Neuronal stem cell (in vitro differentiated cells): ENCODE data around the gene RIN3.

ENCODE experiments used
- DNase-seq: peaks from one replicate; pipeline ENCODE4 v3.0.0-alpha.2; 2013; ENCODE audit warnings: low spot score
- H2AFZ ChIP-seq: one replicate; pipeline ENCODE4 v1.6.1; 2013; ENCODE audit warnings: mild to moderate bottlenecking, low read length, inconsistent platforms
- H2AK5ac ChIP-seq: 2 replicates; pipeline ENCODE4 v1.6.1; 2013; ENCODE audit warnings: low read depth, mild to moderate bottlenecking, inconsistent platforms, low read length, moderate library complexity, mixed read lengths
- H2BK120ac ChIP-seq: 2 replicates; pipeline ENCODE4 v1.6.1; 2013; ENCODE audit warnings: low read depth, mild to moderate bottlenecking, inconsistent platforms, low read length, moderate library complexity, mixed read lengths
- H2BK12ac ChIP-seq: one replicate; pipeline ENCODE4 v1.6.1; 2013; ENCODE audit warnings: low read length, inconsistent platforms
- H2BK15ac ChIP-seq: 2 replicates; pipeline ENCODE4 v1.6.1; 2013; ENCODE audit warnings: mild to moderate bottlenecking, low read length, inconsistent platforms, mixed read lengths
- H2BK5ac ChIP-seq: one replicate; pipeline ENCODE4 v1.6.1; 2013; ENCODE audit warnings: inconsistent platforms, mild to moderate bottlenecking, low read length, moderate library complexity
- H3K14ac ChIP-seq: one replicate; pipeline ENCODE4 v1.6.1; 2013; ENCODE audit warnings: low read length, inconsistent platforms
- H3K18ac ChIP-seq: 2 replicates; pipeline ENCODE4 v1.6.1; 2013; ENCODE audit warnings: low read length, inconsistent platforms
- H3K23ac ChIP-seq: 2 replicates; pipeline ENCODE4 v1.6.1; 2013; ENCODE audit warnings: low read depth, mild to moderate bottlenecking, mixed read lengths, low read length, inconsistent platforms; ENCODE audit not compliant: poor library complexity
- H3K27ac ChIP-seq: replicated peaks from 3 replicates; pipeline ENCODE4 v1.5.1; 2013; ENCODE audit warnings: low read length, inconsistent platforms
- H3K27me3 ChIP-seq, 3 experiments: 2 replicates each; pipeline ENCODE4 v1.6.1; 2013; ENCODE audit warnings: low read length in 3 of 3, mild to moderate bottlenecking in 2 of 3, inconsistent platforms in 1 of 3, low read depth in 1 of 3, mixed read lengths in 1 of 3, moderate library complexity in 1 of 3; ENCODE audit not compliant: control insufficient read depth in 3 of 3, insufficient read depth in 3 of 3
- H3K36me3 ChIP-seq, 2 donors: replicated peaks in 1 of 2; 2 replicates each; pipeline ENCODE4 v1.6.1; 2013; ENCODE audit warnings: low read length in 2 of 2; ENCODE audit not compliant: control insufficient read depth in 2 of 2, insufficient read depth in 2 of 2
- H3K4ac ChIP-seq: 2 replicates; pipeline ENCODE4 v1.6.1; 2013; ENCODE audit warnings: inconsistent platforms, mild to moderate bottlenecking, low read length, moderate library complexity
- H3K4me1 ChIP-seq, 2 donors: 1 replicate in 1 of 2; 2 replicates in 1 of 2; pipeline ENCODE4 v1.6.1; 2013; ENCODE audit warnings: low read length in 2 of 2, low read depth in 1 of 2; ENCODE audit not compliant: control insufficient read depth in 2 of 2, insufficient read depth in 1 of 2
- H3K4me2 ChIP-seq: one replicate; pipeline ENCODE4 v1.6.1; 2013; ENCODE audit warnings: mild to moderate bottlenecking, low read length, inconsistent platforms; ENCODE audit not compliant: insufficient read depth, poor library complexity, severe bottlenecking
- H3K4me3 ChIP-seq, 2 donors: 2 replicates each; pipeline ENCODE4 v1.5.1; 2013; ENCODE audit warnings: low read length in 2 of 2, mild to moderate bottlenecking in 2 of 2, inconsistent platforms in 1 of 2, moderate library complexity in 1 of 2
- H3K79me1 ChIP-seq: one replicate; pipeline ENCODE4 v1.6.1; 2013; ENCODE audit warnings: low read depth, mild to moderate bottlenecking, inconsistent platforms, low read length, moderate library complexity
- H3K9ac ChIP-seq: one replicate; pipeline ENCODE4 v1.6.1; 2013; ENCODE audit warnings: mild to moderate bottlenecking, low read depth, low read length, inconsistent platforms; ENCODE audit not compliant: poor library complexity
- H3K9me3 ChIP-seq, 2 donors: replicated peaks in 1 of 2; 2 replicates each; pipeline versions ENCODE3 to v1.6.1; 2013; ENCODE audit warnings: low read length in 2 of 2, mild to moderate bottlenecking in 2 of 2, inconsistent platforms in 1 of 2, low read depth in 1 of 2, mixed read lengths in 1 of 2, moderate library complexity in 1 of 2; ENCODE audit not compliant: control insufficient read depth in 2 of 2, insufficient read depth in 1 of 2
- H4K8ac ChIP-seq: one replicate; pipeline ENCODE4 v1.6.1; 2013; ENCODE audit warnings: low read depth, mild to moderate bottlenecking, inconsistent platforms, low read length, moderate library complexity
- H4K91ac ChIP-seq: one replicate; pipeline ENCODE4 v1.6.1; 2013; ENCODE audit warnings: low read length, low read depth, mild to moderate bottlenecking, inconsistent platforms; ENCODE audit not compliant: poor library complexity
- WGBS, 2 donors: extraction: QIAGEN DNeasy Blood & Tissue Kit; methylation state at CpG; one replicate each; pipeline ENCODE4 v1.1.7; 2013; ENCODE audit warnings: missing lambda C conversion rate in 2 of 2, mixed read lengths in 1 of 2; ENCODE audit not compliant: insufficient read length in 2 of 2, insufficient replicate concordance in 1 of 2; ENCODE audit errors: extremely low coverage in 2 of 2; 5-methylcytosine and 5-hydroxymethylcytosine counted together

Gene RIN3

DNA sequence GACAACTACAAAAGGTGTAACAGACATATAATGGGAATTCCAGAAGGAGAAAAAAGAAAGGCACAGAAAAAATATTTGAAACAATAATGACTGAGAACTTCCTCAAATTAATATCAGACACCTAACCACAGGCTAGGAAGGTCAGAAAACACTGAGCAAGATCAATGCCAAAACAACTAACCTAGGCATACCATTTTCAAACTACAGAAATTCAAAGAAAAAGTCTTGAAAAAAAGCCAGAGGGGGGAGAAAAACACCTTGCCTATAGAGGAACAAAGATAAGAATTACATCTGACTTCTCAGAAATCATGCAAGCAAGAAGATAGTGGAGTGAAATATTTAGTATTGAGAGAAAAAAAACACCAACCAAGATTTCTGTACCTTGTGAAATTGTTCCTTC is 77.8 kb downstream of the RIN3 start:
- H3K18ac ChIP-seq = no peak overlapping the region
- no peak overlapping the region for H4K91ac ChIP-seq
- no peaks in the 10 kb centered on the region for H3K4me1 ChIP-seq
- DNase-seq = no peak
- no peak overlapping the region for H2BK12ac ChIP-seq
- H3K9ac ChIP-seq = no peak overlapping the region
- H2BK120ac ChIP-seq = no peak overlapping the region
- no peaks in the 10 kb centered on the region for H3K79me1 ChIP-seq
- H3K9me3 ChIP-seq = no peaks in the 10 kb centered on the region
- H3K23ac ChIP-seq = no peak overlapping the region
- no peak overlapping the region for H2AK5ac ChIP-seq
- no peak overlapping the region for H4K8ac ChIP-seq
- H2BK5ac ChIP-seq = no peak overlapping the region
- no peaks in the 10 kb centered on the region for H3K27me3 ChIP-seq
- H3K14ac ChIP-seq = no peak overlapping the region
- H2AFZ ChIP-seq = no peak overlapping the region
- no peak overlapping the region for H2BK15ac ChIP-seq
- no peaks in the 10 kb centered on the region for H3K36me3 ChIP-seq
- no peak overlapping the region for H3K4me2 ChIP-seq
- H3K4ac ChIP-seq = no peak overlapping the region
- no peak overlapping the region for H3K4me3 ChIP-seq
- no peak overlapping the region for H3K27ac ChIP-seq

DNA sequence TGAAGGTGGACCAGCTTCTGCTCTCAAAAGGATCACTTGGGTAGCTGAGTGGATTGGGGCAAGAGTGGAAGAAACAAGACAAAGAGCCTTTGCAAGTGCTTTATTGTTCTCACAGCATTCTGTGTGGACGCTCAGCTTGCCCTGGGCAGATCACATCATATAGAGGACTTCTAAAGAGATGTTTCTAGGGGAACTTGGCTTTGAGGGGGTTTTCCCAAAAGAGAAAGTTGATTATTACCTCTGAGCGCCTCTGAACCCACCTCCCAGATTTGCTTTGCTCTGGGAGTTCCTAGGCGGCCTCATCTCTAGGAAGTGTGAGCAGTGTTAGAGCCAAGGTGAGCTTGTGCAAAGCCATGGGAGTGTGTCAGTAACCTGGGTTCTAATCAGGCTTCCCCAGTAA is 81.7 kb downstream of the RIN3 start:
- no peak overlapping the region for H3K9ac ChIP-seq
- no peak overlapping the region for H2BK5ac ChIP-seq
- H3K9me3 ChIP-seq = no peaks in the 10 kb centered on the region
- H4K8ac ChIP-seq = no peak overlapping the region
- no peak overlapping the region for H2AFZ ChIP-seq
- H3K27ac ChIP-seq = no peak overlapping the region
- H3K4me1 ChIP-seq = no peaks in the 10 kb centered on the region
- no peaks in the 10 kb centered on the region for H3K79me1 ChIP-seq
- no peak overlapping the region for H3K23ac ChIP-seq
- H3K36me3 ChIP-seq = no peaks in the 10 kb centered on the region
- H4K91ac ChIP-seq = no peak overlapping the region
- no peak overlapping the region for H3K14ac ChIP-seq
- no peak overlapping the region for H2BK15ac ChIP-seq
- WGBS, 2 donors = no CpG with 5 or more reads among the region's 3 CpGs
- DNase-seq = no peak
- H3K4me2 ChIP-seq = no peak overlapping the region
- no peak overlapping the region for H3K4ac ChIP-seq
- no peak overlapping the region for H2AK5ac ChIP-seq
- no peaks in the 10 kb centered on the region for H3K27me3 ChIP-seq
- no peak overlapping the region for H2BK120ac ChIP-seq
- H2BK12ac ChIP-seq = no peak overlapping the region
- H3K18ac ChIP-seq = no peak overlapping the region
- no peak overlapping the region for H3K4me3 ChIP-seq

DNA sequence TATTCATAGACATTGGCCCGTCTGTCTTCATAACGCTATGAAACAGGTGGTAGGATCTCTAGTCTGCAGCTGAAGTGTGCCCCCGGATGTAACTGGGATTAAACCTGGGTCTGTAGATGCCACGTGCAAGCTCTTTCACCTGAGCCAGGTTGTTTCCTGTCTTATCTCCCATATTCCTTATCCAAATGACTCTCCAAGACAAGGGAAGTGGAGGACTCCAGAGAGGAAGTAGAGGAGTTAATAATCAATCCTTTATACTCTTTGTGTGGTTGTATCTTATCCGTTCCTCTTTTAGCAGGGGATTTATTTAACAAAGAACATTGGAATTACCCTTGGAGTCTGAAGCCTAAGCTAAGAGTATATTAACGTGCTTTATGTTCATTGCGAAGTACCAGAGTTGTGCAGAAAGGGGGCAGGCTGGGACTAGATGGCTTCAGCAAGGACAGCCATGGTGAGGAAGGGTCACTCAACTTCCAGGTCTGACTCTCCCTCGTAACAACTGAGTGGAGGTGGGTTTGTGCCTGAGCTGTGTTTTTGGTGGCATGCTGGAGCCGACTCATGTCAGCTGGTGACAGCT is 82.8 kb downstream of the RIN3 start:
- no peak overlapping the region for H2BK120ac ChIP-seq
- no peaks in the 10 kb centered on the region for H3K36me3 ChIP-seq
- H3K14ac ChIP-seq = no peak overlapping the region
- H2BK5ac ChIP-seq = no peak overlapping the region
- H4K91ac ChIP-seq = no peak overlapping the region
- DNase-seq = no peak
- H3K18ac ChIP-seq = no peak overlapping the region
- no peaks in the 10 kb centered on the region for H3K4me1 ChIP-seq
- no peak overlapping the region for H2AFZ ChIP-seq
- H3K27ac ChIP-seq = no peak overlapping the region
- H2BK15ac ChIP-seq = no peak overlapping the region
- H3K23ac ChIP-seq = no peak overlapping the region
- H3K4me2 ChIP-seq = no peak overlapping the region
- no peaks in the 10 kb centered on the region for H3K27me3 ChIP-seq
- H2BK12ac ChIP-seq = no peak overlapping the region
- no CpG with 5 or more reads among the region's 9 CpGs for WGBS, 2 donors
- H4K8ac ChIP-seq = no peak overlapping the region
- H2AK5ac ChIP-seq = no peak overlapping the region
- no peaks in the 10 kb centered on the region for H3K9me3 ChIP-seq
- H3K4me3 ChIP-seq = no peak overlapping the region
- no peaks in the 10 kb centered on the region for H3K79me1 ChIP-seq
- no peak overlapping the region for H3K9ac ChIP-seq
- H3K4ac ChIP-seq = no peak overlapping the region

DNA sequence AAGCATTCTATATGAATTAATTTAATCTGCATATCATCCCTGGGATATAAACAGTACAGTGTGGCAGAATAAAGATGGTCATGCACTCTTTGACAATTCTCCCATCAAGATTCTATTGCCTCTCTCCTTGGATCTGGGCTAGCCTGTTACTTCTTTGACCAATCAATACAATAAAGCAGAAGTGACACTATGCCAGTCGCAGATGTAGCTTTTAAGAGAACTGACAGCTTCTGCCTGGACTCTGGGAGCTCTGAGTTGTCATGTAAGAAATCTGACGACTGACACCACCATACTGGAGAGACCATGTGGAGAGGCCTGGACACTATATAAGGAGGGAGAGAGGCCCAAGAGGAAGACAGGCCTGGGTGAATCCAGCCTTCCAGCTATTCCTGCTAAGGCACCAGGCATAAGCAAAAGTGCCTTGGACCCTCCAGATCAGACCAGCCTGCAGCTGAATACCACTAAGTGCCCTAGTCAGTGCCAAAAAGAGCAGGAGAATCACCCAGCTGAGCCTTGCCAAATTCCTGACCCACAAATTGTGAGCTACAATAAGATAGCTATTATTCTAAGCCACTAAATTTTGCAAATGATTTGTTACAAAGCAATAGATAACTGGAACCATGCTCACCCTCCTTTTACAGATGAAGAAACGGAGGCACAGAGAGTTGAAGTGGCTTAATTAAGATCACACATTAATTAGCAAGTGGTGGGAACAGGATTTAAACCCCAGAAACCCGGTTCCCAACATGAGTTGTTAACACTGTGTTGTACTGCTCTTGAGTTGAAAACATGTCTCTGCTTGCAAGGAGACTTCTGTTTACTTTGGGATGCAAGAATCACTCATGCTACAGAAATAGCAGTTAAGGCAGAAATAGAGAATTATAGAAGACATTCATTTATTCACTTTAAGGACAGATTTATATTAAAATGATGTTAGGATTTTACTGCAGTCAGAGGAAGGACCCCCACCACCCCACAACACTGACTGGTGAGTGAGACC is 84.6 kb downstream of the RIN3 start:
- no peak overlapping the region for H2AK5ac ChIP-seq
- no peak overlapping the region for H3K14ac ChIP-seq
- H3K27me3 ChIP-seq = no peaks in the 10 kb centered on the region
- H3K79me1 ChIP-seq = no peaks in the 10 kb centered on the region
- H3K9me3 ChIP-seq = no peaks in the 10 kb centered on the region
- H3K27ac ChIP-seq = no peak overlapping the region
- H3K4me3 ChIP-seq = no peak overlapping the region
- DNase-seq = no peak
- no peak overlapping the region for H2BK12ac ChIP-seq
- no peak overlapping the region for H2BK120ac ChIP-seq
- no peak overlapping the region for H3K4ac ChIP-seq
- H4K8ac ChIP-seq = no peak overlapping the region
- peaks cover 0 to 1% of the 10 kb centered on the region in 2 donors for H3K4me1 ChIP-seq
- H3K9ac ChIP-seq = no peak overlapping the region
- no peak overlapping the region for H3K23ac ChIP-seq
- H4K91ac ChIP-seq = no peak overlapping the region
- H3K36me3 ChIP-seq = no peaks in the 10 kb centered on the region
- H2BK5ac ChIP-seq = no peak overlapping the region
- H3K4me2 ChIP-seq = no peak overlapping the region
- no peak overlapping the region for H3K18ac ChIP-seq
- no CpG with 5 or more reads among the region's 4 CpGs for WGBS, 2 donors
- no peak overlapping the region for H2AFZ ChIP-seq
- H2BK15ac ChIP-seq = no peak overlapping the region
